Measurements from ENCODE around the gene GPR12.
"Not testable (repeated sequence)": the region's sequence is repeated elsewhere in the genome, so short reads cannot be mapped to it uniquely, and the experiment has no call there.

Gene GPR12

DNA sequence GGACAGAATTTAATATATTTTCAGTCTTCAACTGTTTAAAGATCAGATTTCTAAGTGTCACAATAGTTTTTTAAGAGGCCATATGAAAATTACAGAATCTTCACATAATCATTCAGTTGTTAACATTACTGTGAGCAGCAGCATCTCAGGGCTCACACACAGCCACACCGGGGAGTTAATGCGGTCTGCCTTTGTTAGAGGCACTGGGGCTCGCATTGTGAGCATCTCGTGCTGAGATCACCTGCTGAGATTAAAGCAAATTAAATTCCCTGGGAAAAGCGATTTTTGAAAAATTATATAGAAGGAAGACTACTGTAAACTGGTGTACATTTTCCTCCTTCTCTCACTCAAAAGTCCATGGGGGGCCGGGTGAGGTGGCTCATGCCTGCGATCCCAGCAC lies 16.6 kb downstream of the GPR12 start:
- no peak for DNase-seq

DNA sequence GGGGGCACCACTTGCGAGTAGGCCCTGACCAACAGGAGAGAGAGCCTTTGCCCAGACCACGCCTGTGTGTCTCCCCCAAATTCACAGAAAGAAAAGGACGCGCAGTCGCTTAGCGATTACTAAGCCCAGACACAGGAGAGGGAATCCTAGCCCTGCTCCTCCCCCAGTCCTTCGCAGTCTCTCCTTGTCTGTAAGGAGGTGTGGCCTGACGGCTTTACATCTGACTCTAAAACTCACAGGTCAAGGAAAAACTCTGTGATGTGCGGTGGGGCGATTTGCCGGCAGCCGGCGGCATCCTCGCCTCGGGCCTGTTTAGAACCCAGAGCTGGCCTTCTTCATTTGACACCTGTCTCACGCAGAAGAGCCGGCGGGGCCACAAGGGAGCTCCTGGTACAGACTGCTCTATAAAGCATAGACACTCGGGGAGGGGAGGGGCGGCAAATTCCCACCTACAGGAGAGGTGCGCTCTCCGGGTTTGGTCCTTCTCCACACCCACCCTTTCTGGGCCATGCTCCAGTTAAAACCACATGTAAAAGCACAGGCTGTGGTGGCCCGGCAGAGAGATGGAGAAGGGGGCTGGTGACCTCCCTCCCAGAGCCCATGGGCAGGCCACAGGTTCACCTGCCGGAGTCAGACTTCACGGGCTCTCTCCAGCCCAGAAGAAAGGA lies 17.8 kb downstream of the GPR12 start:
- DNase-seq = no peak

DNA sequence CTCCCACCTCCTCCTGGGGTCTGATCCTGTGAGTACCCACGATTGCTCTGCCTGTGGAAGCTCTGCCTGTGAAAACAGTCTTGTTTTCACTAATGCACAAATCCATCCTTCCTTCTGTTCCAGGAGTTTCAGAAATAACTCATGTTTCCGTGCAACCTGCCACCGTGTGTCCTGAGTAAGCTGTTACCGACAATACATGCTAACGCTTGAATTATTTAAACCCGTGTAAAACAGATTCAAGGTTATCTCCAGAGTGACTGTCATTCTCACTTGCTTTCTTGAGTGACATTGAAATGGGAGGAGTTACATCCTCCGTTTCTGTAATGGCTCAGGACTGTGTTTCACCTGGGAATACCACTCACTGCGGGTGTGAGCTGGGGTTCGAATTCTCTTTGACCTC lies 24.9 kb downstream of the GPR12 start:
- no peak for DNase-seq

DNA sequence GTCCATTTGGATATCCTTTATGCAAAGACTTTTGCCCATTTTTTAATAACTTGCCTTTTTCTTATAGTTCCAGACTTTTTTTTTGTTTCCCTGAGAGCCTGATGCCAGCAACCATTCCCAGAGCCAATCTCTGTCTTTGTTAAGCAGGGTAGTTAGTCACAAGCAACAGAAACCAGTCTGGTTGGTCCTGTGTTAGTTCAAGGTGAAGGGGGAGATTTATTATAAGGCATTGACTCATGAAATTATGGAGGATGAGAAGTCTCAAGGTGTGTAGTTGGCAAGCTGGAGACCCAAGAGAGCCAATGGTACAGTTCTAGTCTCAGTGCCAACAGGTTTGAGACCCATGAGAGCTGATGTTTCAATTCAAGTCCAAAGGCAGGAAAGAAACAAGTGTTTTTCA lies 33.0 kb downstream of the GPR12 start:
- no peak for DNase-seq

DNA sequence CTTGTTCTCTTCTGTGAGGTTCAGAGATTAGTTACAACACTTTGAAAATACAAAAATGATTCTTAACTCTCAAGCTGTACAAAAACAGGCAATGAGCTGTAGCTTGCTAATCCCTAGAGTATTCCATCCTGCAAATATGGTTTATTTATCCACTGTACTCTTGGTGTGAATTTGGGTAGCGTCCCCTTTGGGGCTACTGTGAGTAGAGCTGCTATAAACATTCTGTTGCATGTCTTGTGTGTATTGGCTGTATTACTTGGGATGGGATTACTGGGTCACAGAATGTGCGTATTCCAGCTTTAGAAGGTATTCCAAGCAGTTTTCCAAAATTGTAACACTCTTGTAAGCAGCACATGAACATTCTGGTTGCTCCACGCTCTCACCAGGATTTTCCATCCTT lies 33.5 kb downstream of the GPR12 start:
- DNase-seq = no peak

DNA sequence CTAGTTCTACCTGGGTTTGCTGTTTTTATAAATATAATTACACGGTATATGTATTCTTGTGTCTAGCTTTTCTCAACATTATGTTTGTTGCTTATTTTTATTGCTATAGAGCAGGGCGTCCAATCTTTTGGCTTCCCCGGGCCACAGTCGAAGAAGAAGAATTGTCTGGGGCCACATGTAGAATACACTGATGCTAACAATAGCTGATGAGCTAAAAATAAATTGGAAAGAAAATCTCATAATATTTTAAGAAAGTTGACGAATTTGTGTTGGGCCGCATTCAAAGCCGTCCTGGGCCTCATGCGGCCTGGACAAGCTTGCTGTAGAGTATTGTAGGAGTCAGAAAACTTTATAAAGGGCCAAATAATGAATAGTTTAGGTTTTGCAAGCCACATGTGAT lies 33.9 kb downstream of the GPR12 start:
- DNase-seq = no peak

DNA sequence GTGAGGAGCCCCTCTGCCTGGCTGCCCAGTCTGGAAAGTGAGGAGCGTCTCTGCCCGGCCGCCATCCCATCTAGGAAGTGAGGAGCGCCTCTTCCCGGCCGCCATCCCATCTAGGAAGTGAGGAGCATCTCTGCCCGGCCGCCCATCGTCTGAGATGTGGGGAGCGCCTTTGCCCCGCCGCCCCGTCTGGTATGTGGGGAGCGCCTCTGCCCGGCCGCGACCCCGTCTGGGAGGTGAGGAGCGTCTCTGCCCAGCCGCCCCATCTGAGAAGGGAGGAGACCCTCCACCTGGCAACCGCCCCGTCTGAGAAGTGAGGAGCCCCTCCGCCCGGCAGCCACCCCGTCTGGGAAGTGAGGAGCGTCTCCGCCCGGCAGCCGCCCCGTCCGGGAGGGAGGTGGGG lies 37.0 kb downstream of the GPR12 start:
- not testable (repeated sequence) for DNase-seq

DNA sequence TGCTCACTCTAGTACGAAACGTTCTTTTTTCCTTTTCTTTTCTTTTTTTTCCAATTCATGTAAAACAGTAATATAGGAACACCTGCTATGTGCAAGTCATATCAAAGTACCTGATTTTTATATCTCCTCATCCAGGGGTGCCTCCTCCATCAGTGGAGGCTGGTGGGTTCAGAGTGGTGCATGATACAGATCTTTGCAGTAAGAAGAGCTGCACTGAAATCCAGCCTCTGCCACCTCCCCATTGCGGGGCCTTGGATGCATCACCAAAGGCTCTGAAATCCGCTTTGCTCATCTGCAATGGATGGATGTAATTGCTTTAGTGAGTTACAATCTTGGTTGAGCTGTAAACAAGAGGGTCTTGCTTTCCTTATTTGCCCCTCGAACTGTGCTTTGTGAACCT lies 38.3 kb downstream of the GPR12 start:
- no peak for DNase-seq

DNA sequence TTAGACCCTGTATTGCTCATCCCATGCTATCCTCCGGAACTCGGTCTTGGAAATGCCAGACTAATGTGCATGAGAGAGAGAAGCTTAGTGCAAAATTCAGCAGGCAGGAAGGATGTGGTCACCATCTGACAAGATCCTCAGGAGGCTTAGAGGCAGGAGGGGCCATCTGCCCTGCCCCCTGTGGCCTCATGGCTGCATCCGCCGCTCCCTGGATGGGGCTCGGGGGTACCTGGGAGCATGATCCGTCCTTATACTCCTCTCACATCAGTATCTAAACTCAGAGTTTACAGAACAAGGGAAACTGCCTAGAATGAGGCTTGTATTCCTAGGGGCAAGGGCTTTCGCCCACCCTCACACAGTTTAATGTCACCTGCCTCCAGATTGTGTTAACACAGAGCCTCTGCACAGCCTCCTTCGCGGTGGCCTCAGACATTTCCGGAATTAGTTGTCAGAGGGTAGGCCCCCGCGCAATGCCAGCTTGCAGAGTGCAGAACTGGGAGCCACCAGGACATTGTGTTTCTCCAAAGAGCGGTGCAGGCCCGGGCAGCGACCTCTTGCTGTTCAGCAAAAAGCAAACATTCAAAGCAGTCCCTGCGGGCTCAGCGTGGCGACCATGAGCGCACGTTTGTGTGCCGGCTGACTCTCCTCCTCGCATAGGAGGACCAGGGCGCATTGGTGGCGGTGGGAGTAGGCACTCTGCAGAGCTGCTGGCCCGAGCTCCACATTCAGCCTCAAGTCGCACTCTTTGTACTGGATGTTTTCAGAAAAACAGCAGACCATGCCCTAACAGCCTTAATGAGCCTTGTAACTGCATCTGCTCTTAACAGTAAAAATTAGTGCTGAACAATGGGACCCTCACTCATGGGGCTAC lies 39.1 kb downstream of the GPR12 start:
- peak; percentile 84 for DNase-seq

DNA sequence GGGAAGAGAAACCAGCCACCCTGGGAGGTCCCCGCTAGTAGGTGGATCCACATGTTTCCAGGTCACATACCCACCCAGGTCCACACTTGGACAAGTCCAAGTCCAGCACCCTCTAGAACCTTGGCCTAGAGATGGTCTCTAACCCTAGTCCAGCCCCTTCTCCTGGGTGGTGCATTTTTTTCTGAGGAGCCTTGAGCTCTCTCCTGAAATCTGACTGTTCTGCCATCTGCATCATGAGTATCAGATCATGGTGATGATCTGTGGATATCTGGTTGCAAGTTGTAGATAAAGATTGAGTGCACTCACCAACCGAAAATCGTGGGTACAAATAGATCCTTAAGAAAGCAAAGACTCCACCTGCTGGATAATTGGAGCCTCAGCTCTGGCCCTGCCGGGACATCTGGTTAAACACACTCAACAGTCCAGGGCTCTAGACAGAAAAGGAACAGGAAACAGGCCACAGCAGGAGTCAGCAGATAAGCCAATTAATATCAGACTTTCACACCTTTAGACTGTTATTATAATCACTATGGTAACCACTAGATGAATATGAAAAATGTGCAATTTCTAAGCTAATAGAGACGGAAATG lies 41.1 kb downstream of the GPR12 start:
- peak; percentile 67 for DNase-seq

DNA sequence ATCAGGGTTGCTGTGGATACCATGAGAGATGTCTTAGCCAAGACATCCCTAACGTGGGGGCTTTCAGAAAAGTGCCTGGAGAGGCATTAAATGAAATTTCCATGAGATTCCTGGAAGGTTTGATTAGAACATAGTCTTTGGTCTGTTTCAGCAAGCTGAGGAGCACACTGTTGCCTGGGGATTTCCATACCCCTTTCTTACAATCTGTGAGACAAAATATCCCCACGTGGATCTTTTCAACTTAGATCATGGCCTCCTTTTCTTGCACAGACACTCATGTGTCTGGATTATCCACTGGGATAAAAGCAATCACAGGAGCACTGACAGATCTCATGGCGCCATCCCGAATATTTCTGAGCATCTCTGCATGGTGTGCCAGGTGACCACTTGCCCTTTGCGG lies 41.7 kb downstream of the GPR12 start:
- DNase-seq = no peak

DNA sequence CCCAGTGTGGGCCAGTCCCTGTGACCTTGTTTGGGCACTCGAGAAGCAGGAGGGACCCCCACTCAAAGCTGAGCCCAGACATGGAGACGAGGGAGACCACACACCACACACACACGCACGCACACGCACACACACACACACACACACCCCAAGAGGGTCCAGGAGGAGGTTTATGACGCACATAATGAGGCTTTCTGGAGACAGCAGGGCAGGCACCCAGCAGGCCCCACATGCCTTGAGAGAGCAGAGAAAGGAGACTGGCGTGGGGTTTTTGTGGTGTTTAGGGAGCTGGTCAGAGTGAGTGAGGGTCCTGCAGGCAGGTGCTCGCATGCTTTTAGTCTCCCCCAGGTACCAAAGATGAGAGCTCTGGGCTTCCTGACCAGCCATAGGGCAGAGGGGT lies 42.4 kb downstream of the GPR12 start:
- DNase-seq = no peak

DNA sequence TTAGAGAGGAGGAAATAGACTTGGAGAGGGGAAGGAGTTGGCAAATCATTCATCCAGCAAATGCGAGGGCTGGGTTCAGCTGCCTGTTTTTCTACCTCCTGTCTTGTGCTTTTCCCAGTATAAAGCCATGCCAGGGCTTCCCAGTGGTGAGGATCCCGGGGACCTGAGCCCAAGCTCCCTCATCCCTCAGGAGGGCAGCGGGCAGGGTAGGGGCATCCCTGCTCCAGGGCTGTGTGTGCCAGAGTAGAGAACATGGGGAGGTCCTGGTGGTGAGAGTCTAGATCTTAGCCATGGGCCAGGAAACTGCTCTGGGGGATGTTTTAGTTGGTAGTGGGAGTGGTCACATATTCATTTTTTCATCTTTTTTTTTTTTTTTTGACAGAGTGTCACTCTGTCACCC lies 43.6 kb downstream of the GPR12 start:
- DNase-seq = no peak

DNA sequence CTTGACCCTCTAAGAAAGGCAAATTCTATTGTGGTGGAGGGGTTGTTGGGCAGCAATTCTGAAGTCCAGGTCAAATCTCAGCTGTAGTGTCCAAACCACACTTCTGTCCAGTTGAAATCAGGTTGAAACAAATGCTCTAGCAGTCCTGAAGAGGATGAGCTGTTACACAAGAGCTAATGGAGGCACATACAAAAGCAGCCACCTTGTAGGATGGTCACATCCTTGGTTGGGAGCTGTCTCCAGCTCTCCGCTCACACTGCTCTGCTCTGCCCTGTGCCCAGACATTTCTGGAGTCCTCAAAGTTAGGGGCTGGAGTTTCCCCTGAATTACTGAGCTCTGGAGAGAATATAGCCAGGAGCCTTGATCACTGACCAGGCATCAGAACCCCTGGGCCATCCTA lies 47.2 kb downstream of the GPR12 start:
- DNase-seq = no peak

DNA sequence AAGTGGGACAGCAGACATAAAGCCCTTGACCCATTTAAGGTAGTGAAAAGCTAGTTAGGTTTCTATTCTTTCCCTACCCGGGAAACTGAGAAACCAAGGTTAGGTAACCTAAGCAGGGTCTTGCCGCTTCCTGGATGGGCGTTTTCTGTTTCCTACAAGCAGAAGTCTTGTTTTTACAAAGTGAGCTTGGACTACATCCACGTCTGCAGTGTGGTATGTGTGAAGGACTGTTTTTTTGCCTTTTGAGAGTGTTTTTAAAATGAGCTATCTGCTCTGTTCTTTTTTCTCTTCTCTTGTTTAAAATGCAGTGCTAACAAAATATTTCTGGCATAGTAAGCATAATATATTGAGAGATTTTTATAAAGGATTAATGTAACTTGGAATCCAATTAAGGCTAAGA lies 49.4 kb downstream of the GPR12 start:
- DNase-seq = no peak

DNA sequence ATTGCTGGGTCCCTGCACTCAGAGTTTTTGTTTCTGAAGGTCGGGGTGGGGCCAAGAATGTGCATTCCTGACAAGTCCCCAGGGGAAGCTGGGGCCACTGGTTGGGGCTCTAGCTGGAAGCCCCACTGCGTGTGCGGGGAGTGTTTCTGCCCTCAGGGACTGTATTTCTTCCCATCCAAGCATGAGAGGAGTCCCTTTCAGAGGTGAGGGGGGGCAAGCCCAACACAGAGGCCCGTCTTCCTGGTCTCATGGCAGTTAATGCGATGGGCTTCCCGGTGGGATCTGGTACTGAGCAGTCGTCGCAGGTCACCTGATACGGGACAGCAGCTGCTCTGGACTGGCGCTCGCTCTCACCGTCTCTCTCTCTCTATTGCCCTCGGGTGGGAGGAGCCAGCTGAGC lies 50.4 kb downstream of the GPR12 start:
- no peak for DNase-seq

DNA sequence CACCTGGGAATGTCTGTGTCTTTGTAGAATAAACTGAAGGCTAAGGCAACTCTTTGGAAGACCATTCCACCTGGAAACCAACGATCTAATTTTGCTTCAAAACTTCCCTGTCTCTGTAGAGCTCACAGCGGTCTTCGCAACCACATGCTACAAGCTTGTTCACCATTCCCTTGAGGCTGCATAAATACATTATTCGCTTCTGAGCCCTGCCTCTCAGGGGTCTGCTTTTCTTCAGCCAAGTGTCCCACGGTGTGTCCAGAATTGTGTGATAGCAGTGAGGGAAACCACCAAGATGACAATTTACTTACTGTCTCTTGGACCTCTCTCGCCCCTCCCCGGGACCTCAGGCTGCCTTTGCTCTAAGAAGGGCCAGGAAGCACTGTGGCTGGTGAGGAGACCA lies 51.1 kb downstream of the GPR12 start:
- DNase-seq = no peak

DNA sequence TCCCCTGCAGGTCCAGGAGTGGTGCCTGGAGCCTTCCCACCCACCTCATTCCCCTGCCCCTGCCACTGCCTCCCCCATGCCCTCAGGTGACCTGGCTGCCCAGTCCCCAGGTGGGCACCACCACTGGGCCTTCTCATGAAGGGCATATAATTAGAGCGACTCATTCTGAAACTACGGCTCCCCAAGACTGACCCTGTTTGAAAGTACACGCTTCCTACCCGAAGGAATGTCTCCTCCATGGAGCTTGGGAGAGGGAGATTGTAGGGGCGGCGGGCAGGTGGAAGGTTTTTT lies 52.6 kb downstream of the GPR12 start:
- no peak for DNase-seq

DNA sequence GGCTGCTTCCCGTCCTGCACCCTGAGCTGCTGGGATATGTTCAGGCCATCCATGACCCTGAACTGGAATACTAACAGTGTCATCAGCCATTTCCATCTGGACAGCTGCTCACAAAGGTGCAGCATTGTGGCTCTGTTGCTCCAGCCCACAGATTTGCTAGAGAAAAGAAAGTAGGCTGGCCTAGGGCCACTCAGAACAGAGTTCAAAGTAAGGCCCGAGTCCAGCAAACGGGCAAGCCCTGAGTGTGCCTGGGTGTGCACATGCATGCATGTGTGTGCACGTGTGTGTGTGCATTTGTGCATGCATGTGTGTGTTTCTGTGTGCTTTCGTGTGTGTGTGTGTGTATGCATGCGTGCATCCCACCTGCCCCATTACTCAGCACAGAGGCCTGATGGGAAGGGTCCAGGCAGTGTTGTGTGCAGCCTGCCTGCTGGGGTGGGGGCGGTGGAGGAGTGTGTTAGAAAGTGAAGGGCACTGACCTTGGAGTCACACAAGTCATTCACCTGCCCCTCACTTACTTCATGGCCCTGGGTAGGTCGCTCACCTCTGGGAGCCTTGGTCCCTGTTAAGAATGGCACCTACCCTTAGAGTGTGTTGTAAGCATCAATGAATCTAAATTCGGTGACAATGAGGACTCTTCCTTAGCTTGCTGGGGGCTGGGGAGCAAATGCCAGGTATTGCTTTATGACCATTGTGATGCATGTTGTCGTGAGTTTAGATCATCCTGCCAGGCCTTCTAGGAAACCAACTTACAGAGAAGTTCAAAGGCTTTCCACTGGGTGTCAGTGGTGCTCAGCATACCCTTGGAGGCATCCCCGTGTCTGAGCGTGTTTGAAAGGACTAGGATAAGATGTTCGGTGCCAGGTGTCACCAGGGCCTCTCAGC lies 53.2 kb downstream of the GPR12 start:
- peak; percentile 34 for DNase-seq

DNA sequence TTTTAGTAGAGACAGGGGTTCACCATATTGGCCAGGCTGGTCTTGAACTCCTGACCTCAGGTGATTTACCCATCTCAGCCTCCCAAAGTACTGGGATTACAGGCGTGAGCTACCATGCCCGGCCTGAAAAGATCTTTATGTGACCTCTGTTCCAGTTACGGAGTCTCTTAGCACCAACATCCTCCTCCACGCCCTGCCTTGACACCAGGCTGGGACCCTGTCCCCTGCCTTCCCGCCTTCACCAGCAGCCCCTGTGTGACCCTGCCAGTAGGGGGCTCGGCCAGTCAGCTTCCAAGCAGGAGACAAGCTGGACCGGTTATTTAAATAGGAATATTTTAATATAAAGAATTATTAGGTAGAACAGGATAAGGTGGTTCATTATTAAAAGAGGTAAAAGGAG lies 54.2 kb downstream of the GPR12 start:
- no peak for DNase-seq

DNA sequence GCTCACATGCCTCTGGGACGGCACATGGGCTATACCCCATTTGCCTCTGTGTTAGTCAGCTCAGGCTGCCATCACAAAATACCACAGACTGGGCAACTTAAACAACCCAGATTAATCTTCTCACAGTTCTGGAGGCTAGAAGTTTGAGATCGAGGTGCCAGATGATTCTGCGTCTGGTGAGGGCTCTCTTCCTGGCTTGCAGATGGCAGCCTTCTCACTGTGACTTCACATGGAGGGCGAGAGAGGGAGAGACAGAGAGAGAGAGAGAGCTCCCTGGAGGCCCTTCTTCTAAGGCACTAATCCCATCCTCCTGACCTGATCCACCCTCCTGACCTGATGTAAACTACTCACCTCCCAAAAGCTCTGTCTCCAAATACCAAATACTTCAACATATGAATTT lies 55.0 kb downstream of the GPR12 start:
- no peak for DNase-seq

Measured in MV-4-11 (cell line).